Fibroblast of lung (primary cell): ENCODE measurements around the gene PTPN13.

Experiments
- CTCF ChIP-seq, 2 donors: IDR thresholded peaks in 1 of 2; conservative IDR thresholded peaks in 1 of 2; 1 replicate in 1 of 2; 2 replicates in 1 of 2; pipeline ENCODE4 v1.5.1; 2011 to 2012; ENCODE audit warnings: low read length in 2 of 2, control low read depth in 1 of 2, inconsistent platforms in 1 of 2, low read depth in 1 of 2, mild to moderate bottlenecking in 1 of 2
- EZH2 ChIP-seq: IDR thresholded peaks from 2 replicates; pipeline ENCODE4 v1.5.1; 2012; ENCODE audit warnings: low read length, control low read depth, mild to moderate bottlenecking; ENCODE audit errors: missing control alignments

GRCh38 chr4:86670756-86671155, 76.6 kb downstream of the PTPN13 start:
- TF ChIP-seq EZH2 = no peak
- TF ChIP-seq CTCF (conservative IDR thresholded peaks at IDR 0.05 in 1 of 2, IDR thresholded peaks at IDR 0.05 in 1 of 2; ENCODE audit: low read depth in 1 of 2, low read length in 2 of 2) = no peak
